Muscle of arm (tissue), 12 donors: ENCODE data around the gene OR51L1. TPM values are rescaled to one million over a fixed set of nuclear protein-coding genes. Genes with fewer than 3 reads are reported as not detected.

Source experiments
- DNase-seq: peaks from one replicate; pipeline ENCODE4 v3.0.0-alpha.2; 2013
- polyA plus RNA-seq, 12 donors: library from polyadenylated mRNA; unstranded; fragments of 120-200 nt; gene quantifications; one replicate each; pipeline ENCODE4 v1.2.1, GENCODE V29; 2013; ENCODE audit not compliant: insufficient read length in 12 of 12

OR51L1 gene
- polyA plus RNA-seq, 12 donors = 0.03 TPM; not detected in 10

DNA sequence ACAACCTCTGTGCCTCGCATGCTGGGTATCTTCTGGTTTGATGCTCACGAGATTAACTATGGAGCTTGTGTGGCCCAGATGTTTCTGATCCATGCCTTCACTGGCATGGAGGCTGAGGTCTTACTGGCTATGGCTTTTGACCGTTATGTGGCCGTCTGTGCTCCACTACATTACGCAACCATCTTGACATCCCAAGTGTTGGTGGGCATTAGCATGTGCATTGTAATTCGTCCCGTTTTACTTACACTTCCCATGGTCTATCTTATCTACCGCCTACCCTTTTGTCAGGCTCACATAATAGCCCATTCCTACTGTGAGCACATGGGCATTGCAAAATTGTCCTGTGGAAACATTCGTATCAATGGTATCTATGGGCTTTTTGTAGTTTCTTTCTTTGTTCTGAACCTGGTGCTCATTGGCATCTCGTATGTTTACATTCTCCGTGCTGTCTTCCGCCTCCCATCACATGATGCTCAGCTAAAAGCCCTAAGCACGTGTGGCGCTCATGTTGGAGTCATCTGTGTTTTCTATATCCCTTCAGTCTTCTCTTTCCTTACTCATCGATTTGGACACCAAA lies 52.2 kb downstream of the OR51L1 start:
- DNase-seq = no peak

Other genes with a start within 250 kb of the OR51L1 start
- gene OR51F1, start 224.9 kb upstream of the OR51L1 start, polyA plus RNA-seq = not detected
- gene OR52R1, start 190.5 kb upstream of the OR51L1 start, polyA plus RNA-seq = not detected
- not detected for gene OR51F2, start 173.5 kb upstream of the OR51L1 start, polyA plus RNA-seq
- not detected for gene OR51S1, start 145.6 kb upstream of the OR51L1 start, polyA plus RNA-seq
- gene OR51T1, start 113.0 kb upstream of the OR51L1 start, polyA plus RNA-seq = not detected
- gene OR51A7, start 91.1 kb upstream of the OR51L1 start, polyA plus RNA-seq = not detected
- not detected for gene OR51G2, start 75.5 kb upstream of the OR51L1 start, polyA plus RNA-seq
- gene OR51G1, start 70.5 kb upstream of the OR51L1 start, polyA plus RNA-seq = not detected
- not detected for gene OR51A4, start 47.2 kb upstream of the OR51L1 start, polyA plus RNA-seq
- not detected for gene OR51A2, start 39.1 kb upstream of the OR51L1 start, polyA plus RNA-seq
- gene OR52J3, start 51.7 kb downstream of the OR51L1 start, polyA plus RNA-seq = not detected
- not detected for gene OR52E2, start 64.8 kb downstream of the OR51L1 start, polyA plus RNA-seq
- gene OR52E1, start 74.7 kb downstream of the OR51L1 start, polyA plus RNA-seq = not detected
- gene OR52A5, start 143.5 kb downstream of the OR51L1 start, polyA plus RNA-seq = not detected
- gene OR52A1, start 159.9 kb downstream of the OR51L1 start, polyA plus RNA-seq = under 1 TPM in 6 of 12 donors, not detected in 6; 0.01 to 0.03 (median 0.02) TPM
- gene OR51V1, start 205.8 kb downstream of the OR51L1 start, polyA plus RNA-seq = not detected
- 1,000 to 10,000 TPM in 2 of 12 donors, 100 to 1,000 TPM in 9, not detected in 1; 100 to 1,375 (median 373) TPM for gene HBB, start 232.2 kb downstream of the OR51L1 start, polyA plus RNA-seq
- under 1 TPM in 7 of 12 donors, not detected in 5; 0.25 to 0.80 (median 0.38) TPM for gene HBD, start 239.6 kb downstream of the OR51L1 start, polyA plus RNA-seq